HG02623 (cell line): ENCODE results near the gene GP1BA.

Source experiments
- ATAC-seq: cut with Tn5 transposase; IDR thresholded peaks from one replicate; pipeline ENCODE4 v1.9.1; 2021; ENCODE audit warnings: moderate library complexity; ENCODE audit not compliant: unreplicated experiment

GP1BA gene

DNA sequence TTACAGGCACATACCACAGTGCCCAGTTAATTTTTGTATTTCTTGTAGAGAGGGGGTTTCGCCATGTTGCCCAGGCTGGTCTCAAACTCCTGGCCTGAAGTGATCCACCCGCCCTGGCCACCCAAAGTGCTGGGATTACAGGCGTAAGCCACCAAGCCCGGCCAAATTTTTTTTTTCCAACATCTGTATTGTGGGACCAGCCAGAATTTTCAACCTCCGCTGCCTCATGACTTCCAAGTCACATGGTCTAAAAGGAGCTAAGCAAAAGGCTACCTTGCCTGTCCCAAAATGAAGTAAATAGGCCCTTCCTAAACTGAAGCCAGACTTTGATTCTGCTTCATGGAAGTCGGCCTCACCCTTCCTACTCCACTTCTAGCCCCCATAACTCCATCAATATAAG lies 39.7 kb downstream of the GP1BA start:
- no peak for ATAC-seq

DNA sequence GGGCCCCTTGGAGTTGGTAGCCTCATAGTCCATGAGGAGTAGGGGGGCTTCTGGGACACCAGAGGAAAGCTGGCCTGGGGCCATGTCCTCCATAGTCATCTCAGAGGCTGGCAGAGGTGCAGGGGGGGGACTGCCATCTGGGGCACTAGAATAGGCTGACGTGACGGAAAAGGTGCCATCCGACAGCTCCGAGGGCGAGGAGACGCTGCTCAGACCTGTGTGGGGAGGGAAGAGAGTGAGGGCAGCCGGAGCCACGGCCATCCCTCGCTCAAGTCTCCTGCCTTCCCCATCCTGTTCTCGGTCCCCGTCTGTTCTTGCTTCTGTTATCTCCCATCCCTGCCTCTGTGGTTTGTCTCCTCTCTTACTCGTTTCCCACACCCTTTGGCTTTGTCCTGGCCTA lies 40.2 kb downstream of the GP1BA start:
- ATAC-seq: no peak

DNA sequence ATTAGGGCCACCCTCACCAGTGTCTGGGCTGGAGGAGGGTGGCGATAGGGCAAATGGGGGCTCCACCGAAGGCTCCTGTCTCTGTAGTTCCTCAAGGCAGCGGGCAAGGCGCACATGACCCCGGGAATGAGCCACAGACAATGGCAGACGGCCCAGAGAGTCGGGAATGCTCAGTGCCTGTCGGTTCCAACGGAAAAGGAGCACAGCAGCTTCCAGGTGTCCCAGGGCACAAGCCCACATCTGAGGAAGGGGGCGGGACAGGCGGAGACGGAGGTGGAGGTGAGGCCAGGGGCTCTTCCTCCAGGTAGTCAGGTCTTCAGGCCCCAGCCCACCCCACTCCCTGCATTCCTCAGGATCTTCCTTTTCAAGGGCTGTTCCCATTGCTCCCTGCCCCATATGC lies 40.7 kb downstream of the GP1BA start:
- ATAC-seq: no peak

DNA sequence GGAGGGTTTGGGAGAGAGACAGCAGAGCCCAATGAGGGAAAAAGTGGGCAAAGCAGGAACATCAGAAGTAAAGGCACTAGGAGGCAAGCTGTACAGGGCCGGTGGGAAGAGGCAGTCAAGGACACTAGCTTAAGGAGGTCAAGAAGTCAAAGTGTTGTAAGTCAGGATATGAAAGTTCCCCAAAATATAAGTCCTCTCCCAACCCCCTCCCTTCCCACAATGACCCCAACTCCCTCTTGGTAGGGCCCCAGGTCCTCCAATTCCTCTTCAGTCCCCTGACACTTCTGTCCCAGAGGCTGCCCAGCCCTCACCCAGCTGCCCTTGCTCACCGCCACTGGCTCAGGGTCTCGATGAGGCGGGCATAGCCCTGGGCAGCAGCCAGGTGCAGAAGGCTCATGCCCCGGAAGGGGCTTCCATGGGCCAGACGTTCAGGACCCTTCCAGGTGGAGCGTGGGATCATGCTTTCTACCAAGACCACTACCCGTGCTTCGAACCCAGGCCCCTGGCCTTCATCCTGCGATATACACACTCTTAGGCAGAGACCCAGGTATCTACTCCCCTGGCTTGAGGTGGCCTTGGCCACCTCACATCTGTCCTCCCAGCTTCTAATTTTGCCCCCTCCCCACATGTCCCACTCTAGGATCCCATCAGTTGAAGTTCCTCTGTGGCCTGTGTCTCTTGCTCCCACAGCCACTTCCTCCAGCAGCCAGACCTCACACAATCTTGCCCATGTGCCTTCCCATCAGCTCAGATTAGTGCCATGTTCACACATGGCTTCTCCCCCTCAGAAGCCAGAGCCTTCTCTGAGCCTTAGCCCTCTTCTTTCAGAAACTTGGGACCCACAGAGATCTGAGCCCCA lies 41.4 kb downstream of the GP1BA start:
- no peak for ATAC-seq

DNA sequence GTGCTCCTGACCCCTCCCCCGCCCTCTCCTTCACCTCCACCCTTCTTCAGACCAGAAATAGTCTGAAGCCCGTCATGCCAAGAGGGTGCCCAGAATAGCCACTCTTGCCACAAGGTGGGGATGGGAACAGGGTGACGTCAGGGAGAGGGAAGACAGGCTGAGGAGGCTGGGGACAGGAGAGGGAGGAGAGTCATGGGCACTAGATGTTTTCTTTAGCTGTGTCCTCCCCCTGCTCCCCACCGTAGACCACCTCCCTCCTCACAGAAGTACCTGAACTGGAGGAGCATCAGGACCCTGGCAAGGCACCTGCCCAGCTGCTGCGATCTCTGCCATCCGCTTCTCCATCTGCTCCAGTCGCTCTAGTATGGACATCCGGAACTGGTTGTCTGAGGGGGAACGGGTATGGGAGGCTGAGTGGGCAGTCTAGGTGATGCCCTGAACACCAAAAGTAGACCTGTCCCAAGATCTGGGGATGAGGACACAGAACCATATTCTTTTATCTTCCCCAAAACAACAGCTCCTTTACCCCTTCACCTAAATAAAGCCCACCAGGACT lies 42.1 kb downstream of the GP1BA start:
- ATAC-seq: no peak

GRCh38 chr17:4978726-4979125 lies 46.6 kb downstream of the GP1BA start:
- ATAC-seq: no peak

GRCh38 chr17:4980644-4981216 lies 48.7 kb downstream of the GP1BA start:
- ATAC-seq: no peak

GRCh38 chr17:4982305-4982704 lies 50.2 kb downstream of the GP1BA start:
- no peak for ATAC-seq
